ENCODE measurements around the gene CEL.
"Not testable (repeated sequence)": the region's sequence is repeated elsewhere in the genome, so short reads cannot be mapped to it uniquely, and the experiment has no call there.

CEL gene

GRCh38 chr9:133065070-133065388, 3.2 kb downstream of the CEL start:
- DNase-seq = no peak

- no peak for DNase-seq
Observed at GRCh38 chr9:133066181-133066983, 4.6 kb downstream of the CEL start.

GRCh38 chr9:133067006-133067405, 5.2 kb downstream of the CEL start:
- no peak for DNase-seq

GRCh38 chr9:133067813-133068212, 6.0 kb downstream of the CEL start:
- DNase-seq = no peak

GRCh38 chr9:133068431-133068830, 6.7 kb downstream of the CEL start:
- DNase-seq = not testable (repeated sequence)

GRCh38 chr9:133070500-133070961, 8.8 kb downstream of the CEL start:
- not testable (repeated sequence) for DNase-seq

- not testable (repeated sequence) for DNase-seq
Observed at GRCh38 chr9:133070985-133071384, 9.2 kb downstream of the CEL start.

- DNase-seq = no peak
Observed at GRCh38 chr9:133071484-133072150, 9.8 kb downstream of the CEL start.

- DNase-seq = not testable (repeated sequence)
Observed at GRCh38 chr9:133072210-133072609, 10.4 kb downstream of the CEL start.

GRCh38 chr9:133073086-133074014, 11.6 kb downstream of the CEL start:
- DNase-seq = no peak

- DNase-seq = no peak
Observed at GRCh38 chr9:133074111-133074651, 12.4 kb downstream of the CEL start.

- no peak for DNase-seq
Observed at GRCh38 chr9:133075925-133076630, 14.3 kb downstream of the CEL start.

- DNase-seq = no peak
Observed at GRCh38 chr9:133076691-133077090, 14.9 kb downstream of the CEL start.

GRCh38 chr9:133078486-133078885, 16.7 kb downstream of the CEL start:
- no peak for DNase-seq

- DNase-seq = no peak
Observed at GRCh38 chr9:133080161-133080560, 18.4 kb downstream of the CEL start.

- DNase-seq = not testable (repeated sequence)
Observed at GRCh38 chr9:133080786-133081779, 19.3 kb downstream of the CEL start.

- not testable (repeated sequence) for DNase-seq
Observed at GRCh38 chr9:133081957-133082644, 20.3 kb downstream of the CEL start.

GRCh38 chr9:133083688-133084087, 21.9 kb downstream of the CEL start:
- DNase-seq = not testable (repeated sequence)

GRCh38 chr9:133086212-133086860, 24.6 kb downstream of the CEL start:
- DNase-seq = not testable (repeated sequence)

GRCh38 chr9:133086894-133087293, 25.1 kb downstream of the CEL start:
- DNase-seq = no peak

All from effector CD4-positive, alpha-beta T cell (primary cell).